ENCODE measurements around the gene PLA2G2F.
"Not testable (repeated sequence)": the region's sequence is repeated elsewhere in the genome, so short reads cannot be mapped to it uniquely, and the experiment has no call there.

PLA2G2F gene

GRCh38 chr1:20114021-20114648 lies 25.0 kb upstream of the PLA2G2F start:
- DNase-seq (ENCODE audit: low read depth in 3 of 3, low spot score in 1 of 3), result no peak

- no peak for DNase-seq (ENCODE audit: low read depth in 3 of 3, low spot score in 1 of 3)
These were observed 23.6 kb upstream of the PLA2G2F start for GRCh38 chr1:20115479-20115878.

GRCh38 chr1:20115916-20116315 lies 23.2 kb upstream of the PLA2G2F start:
- no peak for DNase-seq (ENCODE audit: low read depth in 3 of 3, low spot score in 1 of 3)

GRCh38 chr1:20117236-20117635 lies 21.9 kb upstream of the PLA2G2F start:
- no peak for DNase-seq (ENCODE audit: low read depth in 3 of 3, low spot score in 1 of 3)

GRCh38 chr1:20119347-20119746 lies 19.8 kb upstream of the PLA2G2F start, which contains the start of gene PLA2G2D:
Gene PLA2G2D (minus strand): TSS chr1:20119536. CDS start chr1:20119498, 38 bp downstream.
- DNase-seq (ENCODE audit: low read depth in 3 of 3, low spot score in 1 of 3), result no peak

- no peak for DNase-seq (ENCODE audit: low read depth in 3 of 3, low spot score in 1 of 3)
These were observed 18.3 kb upstream of the PLA2G2F start for GRCh38 chr1:20120796-20121195.

GRCh38 chr1:20123722-20124455 lies 15.2 kb upstream of the PLA2G2F start:
- no peak for DNase-seq (ENCODE audit: low read depth in 3 of 3, low spot score in 1 of 3)

GRCh38 chr1:20124456-20125057 lies 14.6 kb upstream of the PLA2G2F start:
- no peak for DNase-seq (ENCODE audit: low read depth in 3 of 3, low spot score in 1 of 3)

- DNase-seq (ENCODE audit: low read depth in 3 of 3, low spot score in 1 of 3), result no peak
These were observed 14.0 kb upstream of the PLA2G2F start for GRCh38 chr1:20125100-20125499.

GRCh38 chr1:20126041-20126805 lies 12.9 kb upstream of the PLA2G2F start:
- DNase-seq (ENCODE audit: low read depth in 3 of 3, low spot score in 1 of 3), result no peak

GRCh38 chr1:20126806-20127440 lies 12.2 kb upstream of the PLA2G2F start:
- no peak for DNase-seq (ENCODE audit: low read depth in 3 of 3, low spot score in 1 of 3)

- not testable (repeated sequence) for DNase-seq (ENCODE audit: low read depth in 3 of 3, low spot score in 1 of 3)
These were observed 8.6 kb upstream of the PLA2G2F start for GRCh38 chr1:20130518-20130917.

GRCh38 chr1:20134995-20135394 lies 4.1 kb upstream of the PLA2G2F start:
- DNase-seq (ENCODE audit: low read depth in 3 of 3, low spot score in 1 of 3), result no peak

GRCh38 chr1:20136249-20136648 lies 2.9 kb upstream of the PLA2G2F start:
- DNase-seq (ENCODE audit: low read depth in 3 of 3, low spot score in 1 of 3), result no peak

GRCh38 chr1:20137055-20137454 lies 2.1 kb upstream of the PLA2G2F start:
- no peak for DNase-seq (ENCODE audit: low read depth in 3 of 3, low spot score in 1 of 3)

- DNase-seq (ENCODE audit: low read depth in 3 of 3, low spot score in 1 of 3), result no peak
These were observed 1.5 kb upstream of the PLA2G2F start for GRCh38 chr1:20137604-20138003.

- DNase-seq (ENCODE audit: low read depth in 3 of 3, low spot score in 1 of 3), result no peak
These were observed 777 bp upstream of the PLA2G2F start for GRCh38 chr1:20138346-20138745.

GRCh38 chr1:20139776-20140612 lies 871 bp downstream of the PLA2G2F start:
- DNase-seq (ENCODE audit: low read depth in 3 of 3, low spot score in 1 of 3), result no peak

GRCh38 chr1:20141001-20141400 lies 1.9 kb downstream of the PLA2G2F start:
- no peak for DNase-seq (ENCODE audit: low read depth in 3 of 3, low spot score in 1 of 3)

- no peak for DNase-seq (ENCODE audit: low read depth in 3 of 3, low spot score in 1 of 3)
These were observed 2.3 kb downstream of the PLA2G2F start for GRCh38 chr1:20141466-20141865.

All from stimulated activated CD4-positive, alpha-beta T cell treated with anti-CD3 and anti-CD28 coated beads, TNF-alpha, amount 100 ng/mL, for 1 hour (primary cell).